DMS53 treated with DMSO at 0.1 percent for 48 hours (cell line): Measurements from ENCODE around the gene LGALS3.
A peak's percentile ranks its signal among the peaks of the same experiment; 100 is the strongest.
"Not testable (repeated sequence)": the region's sequence is repeated elsewhere in the genome, so short reads cannot be mapped to it uniquely, and the experiment has no call there.

Experiments used
- DNase-seq: peaks from one replicate; lab custom pipeline; 2025; ENCODE audit not compliant: unreplicated experiment; lab: John Stamatoyannopoulos, UW

Gene LGALS3

DNA sequence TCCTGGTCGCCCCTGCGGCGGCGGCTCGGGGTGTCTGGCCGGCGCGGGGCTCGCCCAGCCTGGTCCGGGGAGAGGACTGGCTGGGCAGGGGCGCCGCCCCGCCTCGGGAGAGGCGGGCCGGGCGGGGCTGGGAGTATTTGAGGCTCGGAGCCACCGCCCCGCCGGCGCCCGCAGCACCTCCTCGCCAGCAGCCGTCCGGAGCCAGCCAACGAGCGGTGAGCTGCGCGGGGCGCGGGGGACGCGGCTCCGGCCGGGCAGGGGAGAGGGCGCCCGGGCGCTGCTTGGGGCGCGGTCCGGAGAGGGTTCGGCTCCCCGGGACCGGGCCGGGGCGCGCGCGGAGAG, at the start of gene LGALS3:
Gene LGALS3, plus strand, starts transcription at position 167 of the 342 bp plus-strand sequence. CDS start 8,122 bp downstream, outside the sequence.
- no peak for DNase-seq

DNA sequence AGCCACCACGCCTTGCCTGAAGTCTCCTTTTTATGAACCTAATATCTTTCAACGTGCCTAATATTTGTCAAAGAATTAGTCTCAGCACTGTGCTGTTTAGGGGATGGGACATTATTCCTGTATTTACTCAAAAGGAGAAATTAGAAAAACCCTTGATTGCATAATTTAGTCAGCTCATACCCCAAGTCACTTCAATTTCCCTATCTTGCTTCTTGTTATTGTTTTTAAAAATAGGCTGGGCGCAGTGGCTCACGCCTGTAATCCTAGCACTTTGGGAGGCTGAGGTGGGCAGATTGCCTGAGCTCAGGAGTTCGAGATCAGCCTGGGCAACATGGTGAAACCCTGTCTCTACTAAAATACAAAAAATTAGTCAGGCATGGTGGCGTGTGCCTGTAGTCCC, 49.1 kb upstream of the LGALS3 start:
- DNase-seq = not testable (repeated sequence)

DNA sequence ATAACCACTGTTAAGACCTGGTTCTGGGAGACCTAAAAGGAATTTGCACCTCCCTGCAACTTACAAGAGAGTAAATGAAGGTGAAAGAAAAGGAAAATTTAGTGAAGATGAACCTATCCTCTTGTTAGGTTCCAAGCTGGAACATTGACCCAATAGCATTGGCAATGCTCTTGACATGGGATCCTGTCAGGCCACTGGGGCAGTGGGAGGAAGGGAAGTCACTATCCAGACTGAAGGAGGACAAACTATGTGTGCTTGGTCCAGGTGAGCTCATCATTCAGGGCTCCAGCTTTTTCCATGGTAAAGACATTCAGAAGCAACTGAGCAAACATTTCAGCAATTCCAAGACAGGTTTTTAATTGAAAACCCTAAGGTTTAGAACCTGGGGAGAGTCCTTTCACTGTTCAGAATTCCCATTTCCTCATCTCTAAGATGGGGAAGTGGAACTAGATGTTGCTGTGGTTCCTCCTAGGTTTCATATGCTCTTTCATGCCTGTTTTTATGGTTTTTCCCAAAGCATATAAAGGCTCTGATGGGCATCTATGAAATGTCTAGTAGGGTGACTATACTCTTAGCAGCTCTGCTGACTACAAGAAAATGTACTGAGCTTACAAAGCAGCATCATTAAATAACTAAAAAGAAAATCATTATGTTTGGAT, 44.5 kb upstream of the LGALS3 start:
- no peak for DNase-seq

DNA sequence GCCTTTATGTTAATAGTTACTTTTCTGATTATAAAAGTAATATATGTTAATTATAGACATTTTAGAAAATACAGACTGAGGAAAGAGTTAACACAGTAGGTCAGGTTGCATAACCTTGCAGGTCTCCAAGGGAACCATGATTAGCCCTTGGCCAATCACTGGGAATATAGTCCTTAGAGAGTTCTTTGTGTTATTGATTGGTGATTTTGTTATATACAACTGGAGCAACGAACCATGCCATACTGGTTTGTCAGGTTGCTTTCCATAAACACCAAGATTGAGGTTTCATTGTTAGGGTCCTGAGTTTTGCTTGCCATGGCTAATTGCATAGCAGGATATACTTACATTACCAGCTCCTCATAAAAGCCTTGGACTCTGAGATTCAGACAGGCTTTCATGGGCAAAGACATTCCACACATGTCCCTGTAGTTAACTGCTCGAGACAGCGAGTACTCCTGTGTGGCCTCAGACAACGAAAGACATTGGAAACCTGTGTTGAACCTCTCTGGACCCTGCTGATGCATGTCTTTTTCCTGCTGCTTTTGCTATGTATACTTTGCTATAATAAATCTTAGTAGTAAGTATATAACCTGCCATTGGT, 43.9 kb upstream of the LGALS3 start:
- DNase-seq = no peak

DNA sequence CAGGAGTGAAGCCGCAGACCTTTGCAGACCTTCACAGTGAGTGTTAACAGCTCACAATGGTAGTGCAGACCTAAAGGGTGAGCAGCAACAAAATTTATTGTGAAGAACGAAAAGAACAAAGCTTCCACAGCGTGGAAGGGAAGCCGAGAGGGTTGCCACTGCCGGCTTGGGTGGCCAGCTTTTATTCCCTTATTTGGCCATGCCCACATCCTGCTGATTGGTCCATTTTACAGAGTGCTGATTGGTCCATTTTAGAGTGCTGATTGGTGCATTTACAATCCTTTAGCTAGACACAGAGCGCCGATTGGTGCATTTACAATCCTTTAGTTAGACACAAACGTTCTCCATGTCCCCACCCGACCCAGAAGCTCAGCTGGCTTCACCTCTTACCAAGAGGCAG, 42.1 kb upstream of the LGALS3 start:
- no peak for DNase-seq

DNA sequence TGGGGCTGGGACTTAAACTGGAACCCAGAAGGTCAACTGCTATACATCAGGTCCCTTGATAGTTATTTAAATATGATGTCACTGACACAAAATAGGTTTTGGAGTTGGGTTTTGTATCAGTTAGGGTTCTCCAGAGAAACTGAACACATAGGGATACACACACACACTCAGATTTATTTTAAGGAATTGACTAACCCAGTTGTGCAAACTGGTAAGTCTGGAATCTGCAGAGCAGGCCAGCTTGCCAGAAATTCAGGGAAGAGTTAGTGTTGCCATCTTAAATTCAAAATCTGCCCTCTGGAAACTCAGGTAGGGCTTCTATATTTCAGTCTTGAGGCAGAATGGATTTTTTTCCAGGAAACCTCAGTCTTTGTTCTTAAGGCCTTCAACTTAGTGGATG, 40.7 kb upstream of the LGALS3 start:
- DNase-seq = no peak

DNA sequence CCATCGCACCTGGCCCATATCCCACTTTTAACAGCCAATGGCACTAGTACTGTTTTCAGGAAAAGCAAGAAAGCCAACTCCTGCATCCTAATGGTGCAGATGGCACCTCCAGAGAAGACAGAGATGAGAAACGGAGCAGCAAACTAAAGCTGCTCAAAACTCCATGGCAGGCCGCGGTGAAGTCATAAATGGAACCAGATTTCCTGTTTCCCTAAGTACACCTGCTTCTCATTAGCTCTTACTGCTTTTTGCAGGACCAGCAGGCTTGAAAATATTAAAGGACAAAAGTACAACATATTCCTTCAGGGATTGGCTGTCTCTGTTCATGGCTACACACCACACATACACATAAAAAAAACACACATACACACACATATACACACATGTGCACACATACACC, 36.7 kb upstream of the LGALS3 start:
- no peak for DNase-seq

DNA sequence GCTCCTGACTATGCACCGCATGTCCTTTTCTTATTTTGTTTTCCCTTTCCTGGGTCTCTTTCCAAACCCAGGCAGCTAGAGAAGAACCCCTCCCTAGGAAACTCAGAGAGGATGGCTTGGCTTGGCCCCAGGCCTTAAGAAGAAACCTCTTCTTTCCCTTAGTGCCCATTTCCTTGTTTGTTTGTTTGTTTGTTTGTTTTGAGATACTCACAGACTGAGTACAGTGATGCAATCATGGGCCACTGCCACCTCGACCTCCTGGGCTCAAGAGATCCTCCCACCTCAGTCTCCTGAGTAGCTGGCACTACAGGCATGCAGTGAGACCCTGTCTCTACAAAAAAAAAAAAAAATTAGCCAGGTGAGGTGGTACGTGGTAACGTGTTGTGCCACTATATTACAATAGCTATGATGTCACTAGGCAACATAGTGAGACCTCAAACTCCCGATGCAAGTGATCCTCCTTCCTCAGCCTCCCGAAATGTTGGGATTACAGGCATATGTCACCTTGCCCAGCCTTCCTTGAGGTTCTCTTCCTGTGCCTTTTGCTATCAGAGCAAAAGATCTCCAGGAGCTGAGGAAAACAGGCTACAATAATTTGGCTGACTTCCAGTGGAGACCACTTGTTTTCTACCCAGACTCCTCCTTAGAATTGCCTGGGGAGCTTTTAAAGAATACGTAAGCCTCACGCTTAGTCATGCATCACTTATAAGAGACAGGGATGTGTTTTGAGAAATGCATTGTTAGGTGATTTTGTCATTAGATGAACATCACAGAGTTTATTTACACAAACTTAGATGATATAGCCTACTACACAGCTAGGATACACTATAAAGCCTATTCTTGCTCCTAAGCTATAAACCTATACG, 34.5 kb upstream of the LGALS3 start:
- DNase-seq = no peak

DNA sequence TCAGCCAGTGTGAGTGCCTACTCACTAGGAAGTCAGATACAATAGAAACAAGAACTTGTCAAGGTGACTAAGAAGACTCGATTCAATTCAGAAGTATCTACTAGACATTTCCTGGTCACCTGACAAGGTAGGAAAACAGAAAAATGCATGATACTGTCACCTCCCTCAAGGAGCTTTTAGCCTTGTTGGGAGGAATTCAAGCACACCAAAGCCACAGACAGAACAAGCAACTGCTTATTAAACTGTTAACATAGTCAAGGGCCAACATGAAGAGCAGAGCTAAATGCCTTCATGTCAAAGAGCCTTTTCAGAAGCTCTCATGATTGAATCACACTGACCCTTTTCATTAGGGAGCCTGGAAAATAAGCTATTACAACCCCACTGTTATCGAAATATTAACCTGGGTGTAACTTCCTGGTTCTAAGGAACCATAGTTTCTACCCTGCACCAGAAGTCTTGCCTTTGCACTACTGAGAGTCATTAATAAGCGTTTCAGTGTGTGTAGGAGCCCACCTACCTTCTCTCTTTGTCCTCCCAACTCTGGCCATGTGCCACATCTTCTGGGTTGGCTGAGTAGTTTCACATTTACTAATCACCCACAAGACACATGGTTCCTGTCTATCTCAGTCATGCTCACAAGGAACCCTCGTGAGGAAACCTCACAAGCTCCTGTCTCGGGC, 31.0 kb upstream of the LGALS3 start:
- DNase-seq = no peak

DNA sequence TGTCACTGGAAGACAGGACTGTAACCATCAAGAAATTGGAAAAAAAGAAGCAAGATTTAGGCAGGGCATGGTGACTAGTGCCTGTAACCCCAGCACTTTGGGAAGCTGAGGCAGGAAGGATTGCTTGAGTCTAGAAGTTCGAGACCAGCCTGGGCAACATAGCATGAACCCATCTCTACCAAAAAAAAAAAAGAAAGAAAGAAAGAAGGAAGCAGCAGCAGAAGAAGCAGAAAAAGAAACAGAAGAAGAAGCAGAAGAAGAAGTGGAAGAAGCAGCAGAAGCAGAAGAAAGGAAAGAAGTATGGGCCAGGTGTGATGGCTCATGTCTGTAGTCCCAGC, 30.5 kb upstream of the LGALS3 start:
- DNase-seq = no peak

DNA sequence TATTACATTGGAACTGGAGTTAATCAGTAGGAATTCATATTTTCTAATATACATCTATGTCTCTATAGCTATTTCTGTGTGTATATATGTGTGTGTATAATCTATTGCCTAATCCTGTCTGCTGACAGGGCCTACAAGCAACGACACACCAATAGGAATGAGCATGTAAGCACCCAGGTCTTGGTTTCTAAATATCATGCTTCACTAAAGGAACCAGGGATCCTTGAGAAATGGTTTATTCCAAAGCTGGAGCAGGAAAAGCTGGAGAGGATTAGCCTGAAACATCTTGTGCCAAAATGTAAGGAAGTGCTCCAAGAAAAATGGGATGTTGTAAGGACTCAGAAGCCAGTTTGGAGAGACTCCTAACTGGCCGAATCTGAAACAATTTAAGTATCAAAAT, 29.3 kb upstream of the LGALS3 start:
- no peak for DNase-seq

DNA sequence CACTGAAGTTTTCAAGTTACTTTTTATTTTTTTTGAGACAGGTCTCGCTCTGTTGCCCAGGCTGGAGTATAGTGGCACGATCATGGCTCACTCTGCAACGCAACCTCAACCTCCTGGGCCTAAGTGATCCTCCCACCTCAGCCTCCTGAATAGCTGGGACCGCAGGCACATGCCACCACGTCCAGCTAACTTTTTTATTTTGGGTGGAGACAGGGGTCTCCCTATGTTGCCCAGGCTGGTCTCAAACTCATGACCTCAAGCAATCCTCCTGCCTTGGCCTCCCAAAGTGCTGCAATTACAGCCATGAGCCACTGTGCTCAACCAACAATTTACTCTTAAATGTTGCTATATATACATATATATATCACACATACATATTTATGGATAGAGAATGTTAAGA, 27.4 kb upstream of the LGALS3 start:
- no peak for DNase-seq

DNA sequence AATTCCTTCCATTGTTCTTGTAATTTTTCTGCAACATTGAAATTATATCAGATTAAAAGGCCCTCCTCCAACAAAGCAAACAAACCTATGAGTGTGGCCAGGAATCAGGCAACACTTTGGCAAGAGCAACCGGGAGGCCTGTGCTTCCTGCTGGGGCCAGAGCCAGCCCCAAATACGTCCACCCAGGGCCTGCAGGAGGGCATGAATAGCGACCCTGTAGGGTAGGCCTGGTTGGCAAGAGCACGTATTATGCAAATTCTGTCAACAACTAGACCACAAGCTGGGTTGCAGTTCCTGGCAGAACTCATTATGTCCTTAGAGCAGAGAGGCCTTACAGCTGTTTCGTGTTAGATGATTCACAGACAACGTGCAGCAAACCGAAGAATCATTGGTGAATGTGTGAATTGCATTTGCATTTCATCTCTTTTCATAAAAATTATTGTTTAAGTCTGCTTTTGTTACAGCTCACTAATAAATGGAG, 26.9 kb upstream of the LGALS3 start:
- DNase-seq = peak; percentile 48

DNA sequence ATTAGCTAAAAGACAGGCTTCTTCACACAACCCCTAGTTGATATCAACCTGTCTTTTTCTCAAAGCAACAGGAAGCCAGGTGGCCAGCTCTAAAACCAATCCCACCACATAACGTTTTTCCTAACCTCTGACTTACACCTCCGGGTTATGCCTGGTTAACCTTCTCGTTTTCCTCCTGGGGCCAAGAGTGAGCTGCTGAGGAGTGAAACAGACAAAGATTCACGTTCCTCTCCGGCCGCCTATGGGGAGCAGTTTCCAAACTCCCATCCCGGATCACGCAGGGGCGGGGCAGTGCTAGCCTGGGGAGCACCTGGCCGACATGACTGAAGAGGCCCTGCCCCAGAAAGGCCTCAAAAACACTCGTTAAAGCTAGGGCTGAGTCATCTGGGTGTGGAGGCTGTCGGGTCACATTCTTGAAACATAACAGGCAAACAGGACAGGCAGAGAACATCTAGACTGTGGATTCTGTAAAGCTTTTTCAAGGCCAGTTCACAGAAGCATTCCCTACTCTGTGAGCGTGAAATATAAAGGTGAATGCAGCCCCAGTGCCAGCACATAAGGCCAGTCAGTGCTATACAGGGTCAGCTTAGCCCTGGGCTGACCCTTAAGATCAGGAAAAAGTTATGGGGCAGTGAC, 25.9 kb upstream of the LGALS3 start:
- DNase-seq = peak; percentile 92

DNA sequence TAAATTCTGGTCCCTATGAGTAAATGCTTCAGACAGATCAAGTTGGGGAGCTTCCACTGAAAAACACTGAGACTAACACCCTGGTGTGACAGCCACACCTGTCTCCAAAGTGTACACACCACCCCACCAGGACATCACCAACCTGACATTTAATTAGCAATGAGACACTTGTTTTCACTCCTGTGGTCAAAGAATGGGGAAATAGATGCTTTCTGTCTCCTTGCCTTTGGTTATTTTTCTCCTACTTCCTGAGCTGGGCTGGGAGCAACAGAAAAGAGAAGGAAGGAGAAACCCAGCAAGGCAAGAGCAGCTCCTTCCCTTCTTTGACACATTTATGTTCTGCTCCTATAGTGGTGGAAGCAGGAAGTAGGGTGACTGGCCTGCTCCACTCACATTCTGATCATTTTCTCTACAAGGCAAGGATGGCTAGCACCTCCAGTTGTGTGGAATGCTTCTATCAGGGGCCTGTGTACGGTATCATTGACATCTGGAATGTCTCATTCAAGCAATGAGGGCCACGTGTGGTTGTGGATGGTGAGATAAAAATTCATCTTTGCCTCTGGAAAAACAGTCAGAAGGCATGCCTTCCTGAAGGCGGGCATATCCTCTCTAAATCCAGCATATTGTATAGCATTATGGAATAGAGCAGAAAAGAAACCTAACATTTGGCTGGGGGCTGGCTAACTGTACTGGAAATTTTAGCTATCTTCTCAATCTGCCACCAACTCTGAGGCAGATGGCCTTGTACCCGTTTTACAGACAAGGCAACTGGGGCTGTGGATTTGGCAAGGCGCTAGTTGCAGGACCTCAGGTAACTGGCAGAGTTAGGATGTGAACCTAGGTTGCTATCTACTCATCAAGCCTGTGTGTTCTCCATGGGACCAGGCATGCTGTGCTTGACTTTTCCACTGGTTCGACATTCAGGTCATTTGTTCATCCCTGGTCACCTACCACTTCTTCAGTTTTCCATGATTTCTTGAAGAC, 24.8 kb upstream of the LGALS3 start:
- DNase-seq = no peak

DNA sequence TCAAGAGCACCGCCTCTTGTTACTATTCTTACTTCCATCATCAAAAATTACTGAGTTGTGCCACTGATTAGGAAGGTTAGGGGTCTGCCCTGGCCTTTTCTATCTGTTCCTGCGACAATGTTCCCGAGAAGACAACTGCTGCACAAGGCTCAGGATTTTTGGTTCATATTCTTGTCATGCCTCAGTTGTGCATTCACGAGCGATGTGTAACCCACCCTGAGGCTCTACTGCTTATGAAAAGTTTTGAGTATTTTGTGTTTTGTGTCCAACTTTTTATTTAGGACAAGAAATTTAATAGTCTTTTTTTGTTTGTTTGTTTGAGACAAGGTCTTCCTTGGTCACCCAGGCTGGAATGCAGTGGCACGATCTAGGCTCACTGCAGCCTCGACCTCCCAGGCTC, 23.1 kb upstream of the LGALS3 start:
- no peak for DNase-seq

DNA sequence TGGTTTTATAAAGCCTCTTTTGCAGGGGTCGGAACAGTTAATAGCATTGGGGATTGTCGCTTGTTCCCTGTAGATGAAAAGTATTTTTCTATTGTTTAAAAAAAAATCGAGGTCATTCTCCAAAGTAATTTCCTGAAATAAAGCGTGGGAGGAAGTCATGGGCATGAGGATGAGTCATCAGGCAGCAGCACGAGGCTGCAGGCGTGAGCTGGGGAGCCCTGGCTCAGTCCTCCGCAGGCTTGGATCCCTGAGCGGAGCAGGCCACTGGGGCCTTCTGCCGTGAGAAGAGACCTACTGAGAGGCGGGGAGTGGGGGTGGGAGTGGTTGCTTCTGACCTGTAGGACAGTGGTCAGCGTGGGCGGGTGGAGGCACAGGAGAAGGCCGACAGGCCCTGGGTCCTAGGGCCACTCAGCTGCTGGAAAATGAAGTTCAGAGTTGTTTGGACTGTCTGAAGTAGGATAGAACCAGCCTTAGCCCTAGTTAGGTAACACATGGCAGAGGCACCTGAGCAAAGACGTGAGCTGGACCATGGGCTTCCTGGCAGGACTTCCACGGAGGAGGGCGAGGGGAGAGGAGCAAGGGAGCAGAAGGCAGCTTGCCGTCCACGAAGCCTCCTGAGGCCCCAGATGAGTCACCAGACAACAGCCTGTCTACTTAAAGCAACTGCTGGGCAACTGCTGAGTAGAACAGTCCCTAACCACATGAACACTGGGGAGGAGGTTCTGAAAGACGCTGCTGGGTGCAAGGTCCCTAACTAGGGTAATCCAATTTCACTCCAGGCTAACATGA, 21.1 kb upstream of the LGALS3 start:
- DNase-seq = peak; percentile 64

DNA sequence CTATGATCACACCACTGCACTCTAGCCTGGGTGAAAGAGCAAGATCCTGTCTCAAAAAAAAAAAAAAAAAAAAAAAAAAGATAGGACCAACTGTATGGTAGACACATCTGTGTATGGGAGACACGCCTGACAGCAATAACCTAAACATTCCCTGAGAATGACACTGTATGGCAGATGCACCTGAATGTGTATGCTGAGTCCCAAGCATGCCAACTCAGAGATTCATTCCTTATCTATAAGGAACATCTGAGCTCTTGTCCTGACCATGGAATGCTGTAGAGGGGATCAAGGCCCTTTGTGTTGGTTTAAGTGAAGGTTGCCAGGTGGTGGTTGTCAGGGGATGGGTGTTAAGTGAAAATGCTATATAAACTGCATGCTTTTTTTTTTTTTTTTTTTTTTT, 19.2 kb upstream of the LGALS3 start:
- no peak for DNase-seq

DNA sequence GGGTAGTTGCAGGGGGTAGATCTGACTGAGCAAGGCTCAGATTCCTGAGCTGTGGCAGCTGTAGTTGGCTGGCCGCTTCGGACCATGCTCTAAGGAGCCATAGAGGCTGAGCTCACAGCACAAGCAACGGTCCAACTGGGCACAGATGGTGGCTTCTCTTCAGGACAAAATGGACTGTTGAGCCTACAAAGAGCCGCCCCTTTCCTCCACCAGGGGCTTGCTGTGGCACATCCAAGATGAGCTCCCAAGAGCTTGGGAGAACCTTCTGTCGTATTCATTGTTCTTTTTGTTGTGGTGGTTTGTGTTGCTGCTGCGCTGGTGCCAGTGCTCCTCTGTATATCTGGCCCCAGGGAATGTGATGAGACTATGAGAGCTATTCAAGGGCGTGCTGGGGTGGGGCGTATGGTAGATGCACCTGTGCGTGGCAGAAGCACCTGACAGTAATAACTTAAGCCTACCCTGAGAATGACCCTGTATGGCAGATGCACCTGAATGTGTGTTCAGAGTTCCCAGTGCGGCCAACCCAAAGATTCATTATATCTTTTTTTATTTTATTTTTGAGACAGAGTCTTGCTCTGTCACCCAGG, 17.8 kb upstream of the LGALS3 start:
- no peak for DNase-seq
